ENCODE results near the gene FAM131B. TPM values are rescaled to one million over a fixed set of nuclear protein-coding genes. Genes with fewer than 3 reads are reported as not detected.

Gene FAM131B
- total and polyA plus RNA-seq, 9 of the 15 experiments (the other 6 are each of a cell fraction or from before 2014, with no cell fraction given), result 0.03 to 0.04 TPM; not detected in 7

DNA sequence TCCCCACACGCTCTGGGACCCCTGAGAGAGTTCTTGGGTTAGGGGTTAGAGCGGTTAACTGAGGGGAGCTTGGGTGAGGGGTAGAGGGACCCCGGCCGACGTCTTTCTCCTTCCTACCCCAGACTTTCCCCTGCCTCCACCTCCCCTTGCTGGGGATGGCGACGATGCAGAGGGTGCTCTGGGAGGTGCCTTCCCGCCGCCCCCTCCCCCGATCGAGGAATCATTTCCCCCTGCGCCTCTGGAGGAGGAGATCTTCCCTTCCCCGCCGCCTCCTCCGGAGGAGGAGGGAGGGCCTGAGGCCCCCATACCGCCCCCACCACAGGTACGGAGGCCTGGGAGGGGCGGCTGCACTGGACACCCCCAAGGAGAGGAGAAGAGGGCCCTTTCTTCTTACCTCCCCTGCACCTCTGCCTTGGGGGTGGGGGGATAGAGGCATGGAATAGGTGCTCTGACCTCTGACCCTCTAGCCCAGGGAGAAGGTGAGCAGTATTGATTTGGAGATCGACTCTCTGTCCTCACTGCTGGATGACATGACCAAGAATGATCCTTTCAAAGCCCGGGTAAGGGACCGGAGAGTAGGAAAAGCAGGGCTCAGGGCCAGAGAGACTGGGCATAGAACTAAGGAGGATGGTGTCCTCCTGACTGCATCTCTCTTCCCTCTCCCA lies 19.7 kb upstream of the FAM131B start (continued):
- TF ChIP-seq, protein P1, sequence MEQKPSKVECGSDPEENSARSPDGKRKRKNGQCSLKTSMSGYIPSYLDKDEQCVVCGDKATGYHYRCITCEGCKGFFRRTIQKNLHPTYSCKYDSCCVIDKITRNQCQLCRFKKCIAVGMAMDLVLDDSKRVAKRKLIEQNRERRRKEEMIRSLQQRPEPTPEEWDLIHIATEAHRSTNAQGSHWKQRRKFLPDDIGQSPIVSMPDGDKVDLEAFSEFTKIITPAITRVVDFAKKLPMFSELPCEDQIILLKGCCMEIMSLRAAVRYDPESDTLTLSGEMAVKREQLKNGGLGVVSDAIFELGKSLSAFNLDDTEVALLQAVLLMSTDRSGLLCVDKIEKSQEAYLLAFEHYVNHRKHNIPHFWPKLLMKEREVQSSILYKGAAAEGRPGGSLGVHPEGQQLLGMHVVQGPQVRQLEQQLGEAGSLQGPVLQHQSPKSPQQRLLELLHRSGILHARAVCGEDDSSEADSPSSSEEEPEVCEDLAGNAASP (IDR thresholded peaks at IDR 0.05), result no peak
- TF ChIP-seq RUNX1 (IDR thresholded peaks at IDR 0.05; ENCODE audit: low read depth), result no peak
- TF ChIP-seq RBM39 (optimal IDR thresholded peaks at IDR 0.05; ENCODE audit: low read depth, low read length), result no peak
- TF ChIP-seq MYNN (IDR thresholded peaks at IDR 0.05), result no peak
- no peak for TF ChIP-seq MYNN (CRISPR knock-in tag; IDR thresholded peaks at IDR 0.05)
- TF ChIP-seq TCF3 (CRISPR knock-in tag; IDR thresholded peaks at IDR 0.05), result no peak
- no peak for TF ChIP-seq HDGF (IDR thresholded peaks at IDR 0.05)
- TF ChIP-seq NFE2L1 (tag; IDR thresholded peaks at IDR 0.05; ENCODE audit: borderline replicate concordance, low read depth), result no peak
- no peak for TF ChIP-seq FOXK1 (CRISPR knock-in tag; IDR thresholded peaks at IDR 0.05; ENCODE audit: borderline replicate concordance)
- no peak for TF ChIP-seq HIVEP1 (CRISPR knock-in tag; IDR thresholded peaks at IDR 0.05)
- peak; percentile 67 for TF ChIP-seq EGR1 (conservative IDR thresholded peaks at IDR 0.05)
- TF ChIP-seq POLR2A (conservative IDR thresholded peaks at IDR 0.05), result no peak; the same call in 1 of the 2 replicates
- no peak for TF ChIP-seq U2AF2 (optimal IDR thresholded peaks at IDR 0.05; ENCODE audit: low read depth, low read length)
- TF ChIP-seq ZNF282 (CRISPR knock-in tag; IDR thresholded peaks at IDR 0.05), result no peak
- TF ChIP-seq, protein P2, sequence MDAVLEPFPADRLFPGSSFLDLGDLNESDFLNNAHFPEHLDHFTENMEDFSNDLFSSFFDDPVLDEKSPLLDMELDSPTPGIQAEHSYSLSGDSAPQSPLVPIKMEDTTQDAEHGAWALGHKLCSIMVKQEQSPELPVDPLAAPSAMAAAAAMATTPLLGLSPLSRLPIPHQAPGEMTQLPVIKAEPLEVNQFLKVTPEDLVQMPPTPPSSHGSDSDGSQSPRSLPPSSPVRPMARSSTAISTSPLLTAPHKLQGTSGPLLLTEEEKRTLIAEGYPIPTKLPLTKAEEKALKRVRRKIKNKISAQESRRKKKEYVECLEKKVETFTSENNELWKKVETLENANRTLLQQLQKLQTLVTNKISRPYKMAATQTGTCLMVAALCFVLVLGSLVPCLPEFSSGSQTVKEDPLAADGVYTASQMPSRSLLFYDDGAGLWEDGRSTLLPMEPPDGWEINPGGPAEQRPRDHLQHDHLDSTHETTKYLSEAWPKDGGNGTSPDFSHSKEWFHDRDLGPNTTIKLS (IDR thresholded peaks at IDR 0.05; ENCODE audit: borderline replicate concordance, low read depth), result no peak
